ENCODE results near the gene C10orf143. TPM values are rescaled to one million over a fixed set of nuclear protein-coding genes. Genes with fewer than 3 reads are reported as not detected.

C10orf143 gene
- total RNA-seq, 1 donor = 1.8 TPM

- H3K4me1 ChIP-seq (ENCODE audit: insufficient read depth, low read length) = no peaks in the 10 kb centered on the region
- H3K27me3 ChIP-seq (ENCODE audit: insufficient read depth, low read length) = no peaks in the 10 kb centered on the region
- H3K4me3 ChIP-seq (ENCODE audit: low read length) = no peak overlapping the region
- H3K9me3 ChIP-seq (ENCODE audit: low read depth, low read length) = no peaks in the 10 kb centered on the region
Measured at GRCh38 chr10:130023454-130024230, 87.0 kb downstream of the C10orf143 start.

- no peaks in the 10 kb centered on the region for H3K9me3 ChIP-seq (ENCODE audit: low read depth, low read length)
- H3K27me3 ChIP-seq (ENCODE audit: insufficient read depth, low read length) = no peaks in the 10 kb centered on the region
- H3K4me3 ChIP-seq (ENCODE audit: low read length) = no peak overlapping the region
Measured at GRCh38 chr10:130022511-130023299, 87.9 kb downstream of the C10orf143 start.

GRCh38 chr10:130022086-130022485 lies 88.5 kb downstream of the C10orf143 start:
- H3K9me3 ChIP-seq (ENCODE audit: low read depth, low read length) = no peaks in the 10 kb centered on the region
- H3K27me3 ChIP-seq (ENCODE audit: insufficient read depth, low read length) = no peaks in the 10 kb centered on the region
- H3K4me3 ChIP-seq (ENCODE audit: low read length) = no peak overlapping the region
- H3K4me1 ChIP-seq (ENCODE audit: insufficient read depth, low read length) = no peaks in the 10 kb centered on the region

More at GRCh38 chr10:130022511-130023299, 87.9 kb downstream of the C10orf143 start:
- no peaks in the 10 kb centered on the region for H3K4me1 ChIP-seq (ENCODE audit: insufficient read depth, low read length)

DNA sequence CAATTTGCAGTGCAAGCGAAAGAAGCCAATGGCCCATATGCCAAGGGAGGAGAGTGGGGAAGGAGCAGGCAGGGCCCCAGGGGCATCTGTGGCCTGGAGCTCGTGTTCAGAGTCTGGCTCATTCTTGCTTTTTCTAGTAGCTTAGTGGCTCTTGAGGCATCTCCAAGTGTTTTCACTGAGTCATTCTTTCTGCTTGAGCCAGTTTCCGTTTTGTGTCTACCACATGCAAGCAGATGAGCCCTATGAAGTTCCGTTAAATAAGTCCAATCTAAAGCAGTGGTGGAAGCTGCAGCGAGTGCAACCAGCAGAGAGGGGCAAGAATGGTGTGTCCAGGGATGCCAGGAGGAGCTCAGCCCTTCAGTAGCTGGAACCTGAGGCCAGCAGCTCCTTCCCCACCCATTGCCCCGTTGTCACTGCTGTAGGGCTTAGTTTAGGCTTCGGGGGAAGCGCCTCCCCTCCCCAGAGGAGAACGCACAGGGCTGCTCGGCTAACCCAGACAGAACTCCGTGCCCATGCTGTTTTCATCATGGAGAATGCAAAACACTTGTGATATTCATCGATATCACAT lies 89.2 kb downstream of the C10orf143 start:
- no peaks in the 10 kb centered on the region for H3K9me3 ChIP-seq (ENCODE audit: low read depth, low read length)
- no peaks in the 10 kb centered on the region for H3K4me1 ChIP-seq (ENCODE audit: insufficient read depth, low read length)
- no peaks in the 10 kb centered on the region for H3K27me3 ChIP-seq (ENCODE audit: insufficient read depth, low read length)
- no peak overlapping the region for H3K4me3 ChIP-seq (ENCODE audit: low read length)

DNA sequence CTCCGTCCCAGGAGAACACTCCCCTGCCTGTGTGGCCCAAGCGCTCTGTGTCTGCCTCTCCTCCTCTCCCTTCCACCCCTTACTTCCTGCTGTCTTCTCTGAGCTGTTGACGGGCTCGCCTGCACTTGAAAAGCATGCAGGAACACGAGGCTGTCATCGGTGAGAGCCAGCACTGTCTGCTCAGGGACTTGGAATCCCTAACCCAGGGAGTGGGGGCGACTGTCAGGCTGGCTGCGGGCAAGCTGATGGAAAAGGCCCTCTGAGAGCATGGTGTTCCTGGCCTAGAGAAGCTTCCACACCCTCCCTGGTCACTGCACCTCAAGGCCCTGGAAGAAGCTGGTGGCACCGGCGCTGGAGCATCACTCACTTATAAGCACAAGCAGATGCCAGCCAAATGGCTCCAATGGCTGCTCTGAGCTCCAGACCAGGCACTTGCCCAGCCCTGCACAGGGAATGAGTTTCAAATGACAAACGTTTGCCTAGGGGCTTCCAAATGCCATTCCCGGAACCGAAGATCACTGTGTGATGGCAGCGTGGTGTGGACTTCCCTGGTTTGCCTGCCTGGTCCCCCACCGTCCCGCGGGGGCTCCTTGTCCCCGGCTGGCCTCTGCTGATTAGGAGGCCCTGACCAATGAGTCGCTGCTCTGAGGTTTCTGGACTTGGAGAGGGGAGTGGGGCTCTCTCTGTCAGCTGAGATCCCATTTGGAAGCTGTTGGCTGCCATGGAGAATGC lies 89.8 kb downstream of the C10orf143 start:
- Histone ChIP-seq H3K4me1 (ENCODE audit: insufficient read depth, low read length) (no peaks in the 10 kb centered on the region), H3K4me3 (ENCODE audit: low read length) (no peak overlapping the region), H3K9me3 (ENCODE audit: low read depth, low read length) (no peaks in the 10 kb centered on the region), H3K27me3 (ENCODE audit: insufficient read depth, low read length) (no peaks in the 10 kb centered on the region)

GRCh38 chr10:130018730-130019185 lies 91.9 kb downstream of the C10orf143 start:
- no peak overlapping the region for H3K4me3 ChIP-seq (ENCODE audit: low read length)
- no peaks in the 10 kb centered on the region for H3K27me3 ChIP-seq (ENCODE audit: insufficient read depth, low read length)
- no peaks in the 10 kb centered on the region for H3K4me1 ChIP-seq (ENCODE audit: insufficient read depth, low read length)
- H3K9me3 ChIP-seq (ENCODE audit: low read depth, low read length) = no peaks in the 10 kb centered on the region

GRCh38 chr10:130018265-130018664 lies 92.4 kb downstream of the C10orf143 start:
- Histone ChIP-seq H3K4me1 (ENCODE audit: insufficient read depth, low read length) (no peaks in the 10 kb centered on the region), H3K27me3 (ENCODE audit: insufficient read depth, low read length) (no peaks in the 10 kb centered on the region), H3K9me3 (ENCODE audit: low read depth, low read length) (no peaks in the 10 kb centered on the region), H3K4me3 (ENCODE audit: low read length) (no peak overlapping the region)

DNA sequence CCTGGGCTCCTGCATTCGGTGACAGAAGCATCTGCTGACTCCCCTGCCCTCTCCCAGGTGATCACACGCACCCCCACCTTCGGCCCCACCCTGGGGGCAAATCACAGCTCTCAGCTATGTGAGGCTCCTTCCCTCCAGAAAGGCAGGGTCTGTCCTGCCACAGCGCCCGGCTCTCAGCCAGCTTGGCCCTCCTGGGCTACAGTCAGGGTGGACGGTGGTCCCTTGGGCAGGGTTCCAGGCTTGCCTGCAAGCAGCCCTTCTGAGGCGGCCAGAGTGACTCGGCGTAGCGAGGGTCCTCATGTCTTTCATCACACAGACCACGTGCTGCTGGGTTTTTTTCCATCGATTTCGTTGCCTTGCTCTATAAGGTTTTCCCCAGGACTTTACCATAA lies 93.0 kb downstream of the C10orf143 start:
- no peaks in the 10 kb centered on the region for H3K9me3 ChIP-seq (ENCODE audit: low read depth, low read length)
- H3K4me1 ChIP-seq (ENCODE audit: insufficient read depth, low read length) = no peaks in the 10 kb centered on the region
- no peak overlapping the region for H3K4me3 ChIP-seq (ENCODE audit: low read length)
- no peaks in the 10 kb centered on the region for H3K27me3 ChIP-seq (ENCODE audit: insufficient read depth, low read length)

DNA sequence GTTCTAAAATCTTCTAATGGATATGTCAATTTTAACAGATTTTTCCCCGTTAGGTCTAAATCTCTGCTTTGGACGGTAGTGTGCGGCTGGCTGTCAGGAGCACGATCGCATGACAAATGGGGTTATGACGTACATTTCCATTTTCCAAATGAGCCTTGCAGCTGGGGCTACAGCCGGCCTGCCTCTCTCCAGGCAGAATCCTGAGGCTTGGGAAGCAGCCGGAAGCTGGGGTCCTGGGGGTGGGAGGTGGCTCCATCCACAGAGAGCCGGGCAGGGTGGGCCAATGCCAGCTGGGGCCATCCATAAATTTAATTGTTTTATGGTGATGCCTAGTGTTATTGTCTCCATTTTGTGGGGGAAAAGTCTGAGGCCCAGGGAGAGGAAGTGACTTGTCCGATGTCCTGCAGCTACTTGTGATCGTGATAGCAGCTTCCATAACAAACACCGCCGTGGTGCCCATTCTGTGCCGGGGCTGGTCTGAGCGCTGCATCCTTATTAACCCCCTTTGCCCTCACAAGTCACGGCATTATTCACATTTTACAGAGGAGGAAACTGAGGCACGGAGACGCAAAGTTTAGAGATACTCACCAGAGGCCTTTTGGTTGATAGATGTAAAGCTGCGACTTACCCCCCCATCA lies 93.5 kb downstream of the C10orf143 start:
- no peaks in the 10 kb centered on the region for H3K4me1 ChIP-seq (ENCODE audit: insufficient read depth, low read length)
- H3K9me3 ChIP-seq (ENCODE audit: low read depth, low read length) = no peaks in the 10 kb centered on the region
- H3K4me3 ChIP-seq (ENCODE audit: low read length) = no peak overlapping the region
- no peaks in the 10 kb centered on the region for H3K27me3 ChIP-seq (ENCODE audit: insufficient read depth, low read length)

DNA sequence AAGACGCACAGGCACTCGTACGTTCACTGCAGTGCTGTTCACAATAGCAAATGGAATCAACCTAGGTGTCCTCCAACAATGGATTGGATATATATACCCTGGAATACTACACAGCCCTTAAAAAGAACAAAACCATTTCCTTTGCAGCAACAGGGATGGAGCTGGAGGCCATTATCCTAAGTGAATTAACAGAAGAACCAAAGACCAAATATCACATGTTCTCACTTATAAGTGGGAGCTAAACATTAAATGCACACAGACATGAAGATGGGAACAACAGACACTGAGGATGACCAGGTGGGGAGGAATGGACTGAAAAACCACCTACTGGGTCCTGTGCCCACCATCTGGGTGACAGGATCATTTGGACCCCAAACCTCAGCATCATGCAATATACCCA lies 94.5 kb downstream of the C10orf143 start:
- no peaks in the 10 kb centered on the region for H3K27me3 ChIP-seq (ENCODE audit: insufficient read depth, low read length)
- H3K9me3 ChIP-seq (ENCODE audit: low read depth, low read length) = no peaks in the 10 kb centered on the region

GRCh38 chr10:130015075-130015695 lies 95.4 kb downstream of the C10orf143 start:
- Histone ChIP-seq H3K9me3 (ENCODE audit: low read depth, low read length) (no peaks in the 10 kb centered on the region), H3K27me3 (ENCODE audit: insufficient read depth, low read length) (no peaks in the 10 kb centered on the region), H3K4me3 (ENCODE audit: low read length) (no peak overlapping the region), H3K4me1 (ENCODE audit: insufficient read depth, low read length) (no peaks in the 10 kb centered on the region)

More for the DNA sequence above, 94.5 kb downstream of the C10orf143 start:
- H3K4me3 ChIP-seq (ENCODE audit: low read length) = no peak overlapping the region
- no peaks in the 10 kb centered on the region for H3K4me1 ChIP-seq (ENCODE audit: insufficient read depth, low read length)

GRCh38 chr10:130014263-130015074 lies 96.2 kb downstream of the C10orf143 start:
- no peak overlapping the region for H3K4me3 ChIP-seq (ENCODE audit: low read length)
- no peaks in the 10 kb centered on the region for H3K27me3 ChIP-seq (ENCODE audit: insufficient read depth, low read length)
- no peaks in the 10 kb centered on the region for H3K9me3 ChIP-seq (ENCODE audit: low read depth, low read length)
- no peaks in the 10 kb centered on the region for H3K4me1 ChIP-seq (ENCODE audit: insufficient read depth, low read length)

Measured in mononuclear cell (primary cell).